GM12892 (cell line): ENCODE data around the gene AQP4.

Source experiments
- POLR2A ChIP-seq: IDR thresholded peaks from 2 replicates; pipeline ENCODE4 v1.6.1; 2011; ENCODE audit warnings: low read depth, low read length, control low read depth
- POLR2AphosphoS5 ChIP-seq: IDR thresholded peaks from 2 replicates; pipeline ENCODE4 v1.6.1; 2011; ENCODE audit warnings: low read depth, low read length, control low read depth
- TAF1 ChIP-seq: IDR thresholded peaks from 2 replicates; pipeline ENCODE4 v1.6.1; 2011; ENCODE audit warnings: low read depth, mild to moderate bottlenecking, control low read depth, low read length, borderline replicate concordance

DNA sequence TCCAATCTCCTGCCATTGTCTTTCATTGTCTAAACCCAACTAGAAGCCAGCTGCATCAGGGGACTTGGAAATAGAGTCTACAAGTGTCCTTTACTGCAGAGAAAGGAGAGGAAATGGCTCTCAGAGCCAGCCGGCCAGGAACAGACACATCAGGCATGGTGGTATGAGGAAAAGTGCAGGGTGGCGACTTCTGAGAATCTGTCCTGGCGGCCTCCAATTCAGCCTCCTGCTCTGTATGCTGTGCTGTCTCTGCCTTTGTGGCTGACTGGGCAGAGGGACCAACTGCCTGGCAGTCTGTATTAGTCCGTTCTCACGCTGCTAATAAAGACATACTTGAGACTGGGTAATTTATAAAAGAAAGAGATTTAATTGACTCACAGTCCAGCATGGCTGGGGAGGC is 36.8 kb upstream of the AQP4 start:
- TF ChIP-seq POLR2AphosphoS5 (no peak), TAF1 (no peak), POLR2A (no peak)
